Transverse colon (tissue), 4 donors: Measurements from ENCODE around the gene UQCC2.

ENCODE experiments used
- CTCF ChIP-seq, 5 experiments: fragments of 200-600 bp in 3 of 5; fragments of 450-650 bp in 2 of 5; sonication (generic) in 3 of 5; IDR thresholded peaks; 1 replicate in 2 of 5; 2 replicates in 3 of 5; pipeline ENCODE4 v1.5.1; 2016 to 2017; ENCODE audit warnings: antibody characterized with exemption in 5 of 5, inconsistent platforms in 3 of 5, mild to moderate bottlenecking in 2 of 5, moderate library complexity in 1 of 5
- EP300 ChIP-seq: sonication (generic); formaldehyde crosslinking; IDR thresholded peaks from one replicate; pipeline ENCODE4 v1.6.1; 2017; ENCODE audit warnings: antibody characterized with exemption, low read depth
- POLR2A ChIP-seq: fragments of 450-650 bp; IDR thresholded peaks from one replicate; pipeline ENCODE4 v1.6.1; 2016; ENCODE audit warnings: antibody characterized with exemption, mild to moderate bottlenecking, moderate library complexity
- POLR2AphosphoS5 ChIP-seq, 3 donors: sonication (generic); formaldehyde crosslinking; IDR thresholded peaks; one replicate each; pipeline ENCODE4 v1.6.1; 2016; ENCODE audit warnings: antibody characterized with exemption in 3 of 3

- TF ChIP-seq CTCF (IDR thresholded peaks at IDR 0.05) (no peak), EP300 (no peak), POLR2AphosphoS5 (IDR thresholded peaks at IDR 0.05) (no peak), POLR2A (no peak)
These were observed 18.1 kb downstream of the UQCC2 start for GRCh38 chr6:33693186-33694105.
